HG03095 (cell line): ENCODE data around the gene FAM180A.
"Not testable (repeated sequence)": the region's sequence is repeated elsewhere in the genome, so short reads cannot be mapped to it uniquely, and the experiment has no call there.

ENCODE experiments used
- ATAC-seq: cut with Tn5 transposase; IDR thresholded peaks from one replicate; pipeline ENCODE4 v1.9.1; 2021; ENCODE audit warnings: moderate library complexity; ENCODE audit not compliant: unreplicated experiment

FAM180A gene

DNA sequence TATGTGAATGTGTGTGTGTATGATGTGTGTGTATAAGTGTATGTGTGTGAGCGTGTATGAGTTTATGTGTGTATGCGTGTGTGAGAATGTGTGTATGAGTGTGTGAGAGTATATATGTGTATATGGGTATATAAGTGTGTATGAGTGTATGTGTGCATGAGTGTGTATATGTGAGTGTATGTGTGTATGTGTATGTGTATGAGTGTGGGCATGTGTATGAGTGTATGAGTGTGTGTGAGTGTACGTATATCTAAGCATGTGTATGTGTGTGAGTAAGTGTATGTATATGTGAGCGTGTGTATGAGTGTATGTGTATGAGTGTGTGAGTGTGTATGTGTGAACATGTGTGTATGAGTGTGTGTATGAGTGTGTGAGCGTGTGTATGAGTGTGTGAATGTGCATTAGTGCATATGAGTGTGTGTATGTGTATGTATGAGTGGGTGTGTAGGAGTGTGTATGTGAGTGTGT, 33.5 kb downstream of the FAM180A start:
- no peak for ATAC-seq

DNA sequence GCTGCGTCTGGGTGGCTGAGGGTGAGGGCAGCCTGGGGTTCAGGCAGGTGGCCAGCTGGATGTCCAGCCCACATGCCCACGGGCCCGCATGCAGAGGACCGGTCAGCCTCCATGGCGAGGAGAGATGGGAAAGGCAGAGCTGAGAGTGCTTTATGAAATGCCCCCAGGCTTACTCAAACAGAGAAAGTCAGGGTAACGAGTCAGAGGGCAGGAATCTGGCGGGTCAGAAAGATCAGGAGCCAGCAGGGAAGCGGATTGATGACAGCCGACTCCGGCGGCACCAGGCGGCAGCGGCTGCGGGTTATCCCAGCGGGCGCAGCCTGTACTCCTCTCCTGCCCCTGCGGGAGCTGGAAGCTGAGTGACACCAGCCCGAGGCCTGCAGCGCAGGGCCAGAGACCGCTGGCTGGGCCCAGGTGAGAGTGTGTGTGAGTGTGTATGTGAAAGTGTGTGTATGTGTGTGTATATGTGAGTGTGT, 34.0 kb downstream of the FAM180A start:
- no peak for ATAC-seq

DNA sequence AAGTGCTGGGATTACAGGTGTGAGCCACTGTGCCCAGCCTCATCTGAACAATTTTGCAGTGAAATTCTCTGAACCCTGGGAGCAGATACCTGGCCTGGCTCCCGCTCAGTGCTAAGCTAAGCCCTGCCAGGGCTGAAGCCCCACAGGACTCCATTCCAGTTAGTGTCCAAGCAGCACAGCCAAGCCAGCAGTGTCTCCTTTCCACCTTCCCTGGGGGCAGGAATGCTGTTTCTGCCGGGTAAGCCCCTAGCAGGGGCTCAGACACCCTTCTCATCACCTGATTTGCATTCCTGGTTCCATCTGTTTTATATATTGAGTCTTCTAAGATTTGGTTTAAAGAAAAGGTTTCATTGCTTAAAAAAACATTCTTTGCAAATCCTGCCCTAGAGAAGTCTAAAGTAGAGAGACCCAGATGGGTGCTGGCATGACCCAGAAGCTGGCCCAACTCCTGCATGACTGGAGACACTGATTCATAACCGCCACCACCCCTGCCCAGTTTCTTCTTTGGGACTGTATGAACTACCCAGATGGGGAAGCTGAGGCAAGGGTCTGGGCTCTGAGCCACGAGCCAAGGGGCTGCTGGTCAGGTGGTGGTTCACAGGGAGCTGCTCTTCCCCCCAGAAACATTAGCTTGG, 34.7 kb downstream of the FAM180A start:
- no peak for ATAC-seq

DNA sequence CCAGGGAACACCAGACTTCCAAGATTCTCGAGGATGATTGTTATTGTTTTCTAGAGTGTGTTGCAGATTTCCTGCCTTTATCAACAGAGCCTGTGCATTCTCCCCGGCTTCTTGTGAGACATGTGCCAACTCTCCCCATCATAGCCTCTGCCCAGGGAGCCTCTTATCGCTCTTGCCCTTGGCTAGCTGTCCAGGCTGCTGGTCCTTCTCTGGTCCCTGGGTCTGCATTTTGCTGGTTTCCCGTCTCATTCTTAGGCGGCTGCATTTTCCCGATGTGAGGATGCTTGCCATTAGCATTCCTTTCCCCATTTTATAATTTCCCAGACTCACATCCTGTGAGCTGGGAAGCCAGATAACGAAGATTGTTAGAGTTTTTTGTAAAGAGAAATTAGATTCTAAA, 35.8 kb downstream of the FAM180A start:
- no peak for ATAC-seq

DNA sequence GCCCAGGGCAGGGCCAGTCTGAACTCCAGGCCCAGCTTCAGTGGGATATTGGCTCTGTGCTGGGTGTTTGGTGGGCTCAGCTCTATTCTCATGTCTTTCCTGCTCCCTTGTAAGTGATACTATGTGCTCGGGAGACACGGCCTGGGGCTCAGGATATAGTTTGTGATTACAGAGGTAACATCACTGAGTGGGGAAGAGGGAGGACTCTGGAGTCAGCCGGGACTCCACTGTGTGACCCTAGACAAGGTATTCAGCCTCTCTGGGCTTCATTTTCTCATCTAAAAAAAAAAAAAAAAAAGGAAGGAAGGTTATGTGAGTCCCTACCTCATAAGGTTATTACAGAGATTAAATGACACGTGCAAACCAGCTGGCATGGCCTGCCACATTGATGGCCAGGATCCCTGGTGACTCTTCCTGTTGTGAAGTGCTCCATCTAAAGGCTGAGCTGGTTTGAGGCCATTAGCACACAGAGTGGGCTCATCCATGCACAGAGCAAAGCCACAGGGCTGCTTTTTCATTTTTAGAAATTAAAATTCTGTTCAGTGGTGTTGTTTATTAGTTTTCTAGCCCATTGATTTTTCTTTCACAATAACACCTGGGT, 36.3 kb downstream of the FAM180A start:
- no peak for ATAC-seq

DNA sequence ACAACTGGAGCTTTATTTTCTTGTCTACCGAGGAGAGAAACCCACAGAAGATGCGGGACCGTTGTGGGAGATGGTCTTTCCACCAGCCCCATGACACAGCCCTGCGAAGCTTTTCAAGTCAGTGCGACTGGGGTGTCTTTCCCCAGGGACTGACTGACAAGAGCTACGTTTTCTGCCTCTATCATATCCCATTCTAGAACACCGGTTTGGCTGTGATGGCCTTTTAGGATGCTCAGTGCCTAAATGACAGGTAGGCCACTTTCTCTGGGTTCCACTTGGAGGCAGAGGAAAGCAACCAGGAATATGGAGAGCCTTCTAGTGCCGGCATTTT, 37.5 kb downstream of the FAM180A start:
- ATAC-seq, result no peak

DNA sequence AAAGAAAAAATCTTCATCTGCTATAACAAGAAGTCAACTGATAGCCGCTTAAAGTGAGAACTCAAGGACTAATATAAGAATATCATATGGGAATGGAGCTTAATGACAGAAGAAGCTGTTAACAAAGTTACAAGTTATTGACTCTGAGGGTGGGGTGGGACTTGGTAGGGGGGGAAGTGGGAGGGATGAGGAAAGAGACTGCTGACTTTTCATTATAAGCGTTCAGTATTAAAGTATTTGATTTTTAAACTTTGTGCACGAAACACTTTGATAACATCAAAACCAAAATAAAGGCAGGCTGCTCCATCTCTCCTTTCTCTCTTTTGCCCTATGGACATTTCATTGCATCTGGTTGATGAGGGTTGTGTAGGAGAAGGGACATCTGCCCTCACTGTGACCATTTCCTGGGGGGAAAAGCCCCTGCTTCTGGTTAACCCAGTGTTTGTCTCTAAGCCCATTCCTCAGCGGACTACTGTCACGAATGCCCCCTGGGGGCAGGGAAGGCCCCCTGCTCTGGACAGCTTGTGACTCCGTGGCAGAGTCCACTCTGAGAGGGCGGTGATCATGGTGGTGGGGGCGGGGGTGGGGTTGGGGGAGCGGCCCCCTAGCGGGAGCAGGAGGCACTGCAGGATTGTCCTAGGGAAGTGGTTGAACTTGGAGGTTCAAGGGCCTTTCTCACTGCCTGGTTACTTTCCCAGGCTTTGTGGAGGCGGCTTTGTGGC, 38.0 kb downstream of the FAM180A start:
- ATAC-seq, result no peak

DNA sequence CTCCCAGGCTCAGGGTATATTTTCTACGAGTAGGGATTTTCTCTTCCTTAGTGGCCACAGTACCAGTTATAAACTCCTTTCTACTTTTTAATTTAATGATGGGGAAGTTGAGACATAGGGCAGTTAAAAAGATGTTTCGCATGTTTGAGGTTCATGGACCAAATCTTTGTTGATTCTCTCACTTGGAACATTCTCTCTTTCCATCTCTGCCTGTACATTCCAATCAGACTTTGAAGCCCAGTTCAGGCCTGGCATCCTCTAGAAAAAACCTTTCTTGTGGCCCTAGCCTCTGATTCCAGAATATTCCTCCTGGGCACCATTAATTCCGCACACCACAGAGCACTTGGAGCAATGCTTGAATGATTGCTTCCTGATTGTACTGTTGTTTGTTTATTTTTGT, 39.1 kb downstream of the FAM180A start:
- ATAC-seq, result no peak

DNA sequence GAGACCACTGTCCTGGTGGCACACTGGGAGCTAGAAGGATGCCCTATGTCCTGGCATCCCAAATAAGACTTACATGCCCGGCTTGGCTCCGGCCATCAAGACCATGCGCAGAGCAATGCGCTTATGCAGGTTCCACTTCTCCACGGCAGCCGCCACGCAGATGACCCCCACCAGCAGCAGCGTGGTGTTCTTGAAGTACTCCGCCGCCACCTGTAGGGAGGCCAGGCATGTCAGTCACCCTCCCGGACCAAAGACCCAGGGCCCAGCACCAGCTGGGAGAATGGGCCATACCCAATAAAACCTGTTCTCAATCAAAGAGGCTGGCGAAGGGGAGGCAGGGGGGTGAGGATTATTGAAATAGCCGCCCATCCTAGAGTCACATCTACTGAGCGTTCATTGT, 40.6 kb downstream of the FAM180A start:
- no peak for ATAC-seq

DNA sequence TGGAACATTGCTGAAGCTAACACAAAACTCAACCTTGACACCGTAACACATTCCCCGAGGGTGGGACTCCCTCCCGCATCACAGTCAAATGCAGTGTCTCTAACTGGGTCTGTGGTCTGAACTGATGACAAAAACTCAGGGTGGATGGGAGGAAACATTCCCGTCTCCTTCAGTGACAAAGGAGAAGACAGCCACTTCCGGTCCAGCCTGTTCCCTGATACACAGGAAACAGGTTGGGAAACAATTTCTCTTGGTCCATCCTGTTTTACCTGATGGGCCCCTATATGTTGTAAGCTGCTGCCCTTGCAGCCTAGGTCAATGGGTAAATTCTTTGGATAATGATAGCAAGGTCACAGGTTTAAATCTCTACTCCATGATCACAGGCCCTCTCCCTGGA, 41.0 kb downstream of the FAM180A start:
- no peak for ATAC-seq

DNA sequence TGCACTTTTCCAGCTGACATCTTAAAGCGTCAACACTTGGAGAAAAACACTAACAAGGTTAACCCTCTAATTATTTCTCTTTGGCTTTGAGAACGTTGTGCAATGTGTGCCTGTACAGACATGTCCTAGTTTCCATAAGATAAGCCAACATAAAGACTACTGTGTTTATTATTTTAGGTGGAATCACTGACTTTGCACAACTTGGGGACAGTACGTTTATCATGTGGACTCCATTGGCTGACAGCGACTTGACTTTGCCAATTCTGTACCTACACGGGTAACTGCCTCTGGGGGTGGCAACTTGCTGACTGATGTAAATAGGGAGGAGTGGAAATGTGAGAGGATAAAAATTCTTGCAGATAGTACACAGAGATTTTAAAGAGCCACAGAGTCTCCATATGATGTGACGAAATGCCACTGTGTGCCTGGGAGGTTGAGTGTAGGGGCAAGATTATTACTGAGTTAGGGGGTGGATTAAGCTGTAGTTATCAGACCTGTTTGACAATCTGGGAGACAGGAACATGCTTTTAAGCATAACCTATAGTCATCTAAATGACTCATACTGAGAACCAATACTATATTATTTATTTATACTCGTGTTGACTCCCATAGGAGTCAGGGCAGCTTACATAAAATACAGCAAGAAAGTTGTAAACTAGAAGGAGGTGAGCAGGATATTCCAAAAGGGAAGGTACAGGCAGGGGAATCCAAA, 41.6 kb downstream of the FAM180A start:
- no peak for ATAC-seq

DNA sequence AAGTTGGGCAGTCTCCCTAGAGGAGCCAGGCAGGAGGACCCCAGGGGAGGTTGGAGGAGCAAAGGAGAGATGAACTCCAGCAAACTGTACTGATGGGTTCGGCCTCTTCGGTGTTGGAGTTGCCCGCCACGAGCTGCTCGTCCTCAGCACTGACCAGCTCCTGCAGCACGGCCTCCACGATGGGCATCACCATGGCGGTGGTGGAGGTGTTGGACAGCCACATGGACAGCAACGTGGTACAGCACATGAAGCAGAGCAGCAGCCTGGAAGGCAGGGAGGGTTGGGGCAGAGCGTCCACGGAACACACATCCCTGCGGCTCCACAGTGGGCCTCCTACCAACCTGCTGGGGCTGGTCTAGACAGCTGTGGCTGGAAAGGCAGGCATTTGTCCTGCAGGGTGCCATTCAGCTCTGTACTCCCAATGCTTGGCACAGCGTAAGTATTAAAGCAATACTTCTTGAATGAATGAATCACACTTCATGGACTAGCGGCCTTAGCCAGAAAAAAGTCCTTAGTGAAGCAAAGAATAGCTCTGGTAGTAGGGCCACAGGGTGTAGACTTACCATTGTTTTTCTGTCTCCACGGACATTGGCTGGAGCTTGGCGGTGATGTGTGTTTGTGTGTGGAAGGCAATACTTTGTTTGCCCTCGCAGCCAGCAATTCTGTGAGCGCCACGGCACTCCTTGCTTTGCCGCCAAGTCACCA, 42.4 kb downstream of the FAM180A start:
- ATAC-seq, result no peak

DNA sequence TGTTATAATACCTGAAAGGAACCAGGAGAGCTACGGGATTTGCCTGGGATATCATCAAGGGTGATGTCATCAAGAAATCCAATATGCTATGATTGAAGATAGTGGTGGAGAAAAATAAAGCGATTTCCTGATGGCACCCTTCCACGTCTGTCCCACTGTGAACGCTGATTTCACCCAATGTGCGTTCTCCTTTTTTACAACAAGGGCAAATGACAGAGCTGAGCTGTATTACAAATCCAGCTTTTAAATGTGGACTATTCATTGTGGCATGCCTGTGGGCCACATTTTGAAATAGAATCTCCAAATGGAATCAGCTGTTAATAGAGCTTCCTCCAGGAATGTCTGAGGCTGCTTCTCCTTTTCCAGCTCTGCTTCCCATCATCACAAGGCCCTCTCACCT, 43.9 kb downstream of the FAM180A start:
- ATAC-seq, result no peak

DNA sequence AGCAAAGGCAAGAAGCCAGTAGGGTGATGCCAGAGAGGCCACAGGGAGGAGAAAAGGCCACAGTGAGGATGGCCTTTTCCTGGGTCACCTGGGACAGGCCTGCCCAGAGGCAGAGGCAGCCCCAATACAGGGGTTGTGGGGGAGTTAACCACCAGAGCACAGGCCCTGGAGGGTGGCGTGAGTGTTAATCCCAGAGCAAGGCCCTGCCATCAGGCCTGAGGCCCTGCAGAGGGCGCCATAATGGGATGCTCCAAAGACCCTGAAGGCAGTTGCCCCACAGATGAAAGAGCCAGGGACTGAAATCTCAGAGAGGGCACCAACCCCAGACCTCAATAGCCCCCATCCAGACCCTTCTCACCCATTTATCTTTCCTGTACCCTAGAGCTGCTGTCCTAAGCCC, 44.5 kb downstream of the FAM180A start:
- no peak for ATAC-seq

DNA sequence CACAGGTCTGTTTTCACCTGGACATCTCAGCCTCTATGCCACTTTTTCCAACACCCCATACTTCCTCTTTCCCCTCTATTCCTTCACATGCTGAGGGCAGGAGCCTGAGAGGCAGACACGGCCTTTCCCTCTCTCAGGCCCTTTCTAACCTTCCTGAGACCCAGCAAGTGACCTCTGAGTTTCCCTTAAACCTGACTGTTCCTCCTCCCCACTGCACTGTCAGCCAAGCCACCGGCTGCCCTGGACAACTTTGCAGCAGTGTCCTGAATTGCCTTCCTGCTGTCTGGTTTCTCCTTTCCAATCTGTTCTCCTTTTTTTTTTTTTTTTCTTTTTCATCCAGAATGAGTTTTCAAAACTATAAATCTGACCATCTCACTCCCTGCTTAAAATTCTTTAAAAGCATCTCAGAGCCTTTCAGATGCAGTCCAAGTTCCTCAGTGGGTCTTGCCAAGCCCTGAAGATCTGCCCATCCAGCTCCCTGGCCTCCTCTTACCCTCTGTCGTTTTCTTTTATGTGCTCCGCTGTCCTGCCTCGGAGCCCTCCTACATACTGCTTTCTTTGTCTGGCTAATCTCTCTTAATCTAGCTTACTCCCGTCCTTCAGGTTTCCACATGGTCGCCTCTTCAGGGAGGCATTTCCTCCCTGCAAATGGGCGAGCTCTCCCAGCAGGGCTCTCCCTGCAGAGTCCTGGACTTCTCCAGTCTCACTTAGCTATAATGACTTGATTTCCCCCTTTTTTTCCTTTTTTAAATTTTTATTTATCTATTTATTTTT, 51.1 kb downstream of the FAM180A start:
- ATAC-seq, result no peak

DNA sequence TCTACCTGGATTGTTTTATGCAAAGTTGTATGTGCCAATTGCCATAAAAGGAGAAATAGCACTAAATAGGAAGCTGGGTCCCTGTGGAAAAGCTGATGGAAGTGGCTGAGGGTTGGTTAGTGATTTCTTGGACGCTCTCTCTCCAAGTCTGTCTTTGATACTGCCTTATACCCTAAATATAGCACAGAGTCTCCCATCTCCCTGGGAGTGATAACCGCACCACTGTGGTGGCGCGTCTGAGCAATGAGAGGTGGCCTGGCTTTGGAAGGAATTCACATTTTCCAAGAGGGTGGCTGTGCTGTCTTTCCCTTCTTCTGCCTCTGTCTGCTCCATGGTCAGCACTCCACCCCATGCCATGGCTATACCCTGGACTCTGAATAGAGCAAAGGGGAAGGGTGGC, 55.1 kb downstream of the FAM180A start:
- no peak for ATAC-seq

DNA sequence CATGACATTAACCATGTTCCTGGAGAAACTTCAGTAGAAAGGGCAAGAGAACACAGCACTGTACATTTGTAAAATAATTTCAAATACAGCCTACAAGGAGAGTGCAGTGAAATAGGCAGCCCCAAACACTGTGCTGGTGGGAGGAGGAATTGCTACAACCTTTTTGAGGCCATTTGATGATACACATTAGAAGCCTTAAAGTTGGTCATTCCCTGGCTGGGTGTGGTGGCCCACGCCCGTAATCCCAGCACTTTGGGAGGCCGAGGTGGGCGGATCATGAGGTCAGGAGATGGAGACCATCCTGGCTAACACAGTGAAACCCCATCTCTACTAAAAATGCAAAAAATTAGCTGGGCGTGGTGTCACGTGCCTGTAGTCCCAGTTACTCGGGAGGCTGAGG, 56.0 kb downstream of the FAM180A start:
- ATAC-seq, result not testable (repeated sequence)

DNA sequence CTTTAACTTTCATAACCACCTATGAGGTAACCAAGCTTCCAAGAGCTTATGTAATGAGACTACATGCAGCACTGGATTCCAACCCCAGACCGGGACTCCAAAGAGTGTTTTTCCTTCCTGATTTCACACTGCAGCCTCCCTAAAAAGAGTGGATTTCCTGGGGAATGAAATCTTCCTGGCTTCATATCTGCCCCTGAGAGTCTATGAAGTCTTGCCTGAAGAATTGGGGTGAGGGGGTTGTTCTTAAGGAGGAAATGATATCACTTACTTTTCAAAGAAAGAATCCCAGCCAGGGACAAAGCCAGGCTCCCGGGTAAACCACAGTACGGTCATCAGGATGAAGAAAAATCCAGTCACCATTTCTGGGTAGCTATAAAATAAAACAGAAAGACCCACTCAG, 56.6 kb downstream of the FAM180A start:
- no peak for ATAC-seq

DNA sequence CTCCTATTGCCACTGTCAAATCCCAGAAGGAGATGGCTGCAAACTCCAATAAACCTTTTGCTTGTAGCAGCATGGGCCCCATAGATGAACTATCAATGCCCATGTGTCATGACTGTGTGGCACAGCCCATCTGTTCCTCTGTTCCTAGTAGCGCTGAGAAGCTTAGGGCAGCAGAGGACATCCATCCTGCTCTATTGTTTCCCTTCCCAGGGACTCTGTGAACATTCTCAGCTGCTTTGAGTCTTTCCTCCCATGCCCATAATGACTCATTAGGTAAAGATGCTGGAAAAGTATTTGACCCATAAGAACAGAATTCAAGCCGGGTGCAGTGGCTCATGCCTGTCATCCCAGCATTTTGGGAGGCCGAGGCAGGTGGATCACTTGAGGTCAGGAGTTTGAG, 58.0 kb downstream of the FAM180A start:
- no peak for ATAC-seq

DNA sequence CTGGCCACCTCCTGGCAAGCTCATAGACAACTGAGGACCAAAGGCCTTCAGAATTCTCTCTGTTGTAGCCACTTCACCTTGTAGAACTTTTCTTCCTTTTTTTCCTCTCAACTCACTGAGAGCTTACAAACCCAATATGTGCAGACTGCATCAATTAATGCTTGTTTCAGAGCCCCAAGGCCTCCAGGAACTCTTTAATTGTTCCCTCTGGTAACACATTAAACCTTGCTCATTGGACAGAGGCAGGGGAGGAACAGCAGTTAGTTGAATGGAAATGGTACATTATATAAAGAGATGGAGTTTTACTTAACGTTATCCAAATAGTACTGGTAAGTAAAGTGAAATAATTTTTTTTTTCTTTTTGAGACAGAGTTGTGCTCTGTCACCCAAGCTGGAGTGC, 61.1 kb downstream of the FAM180A start:
- ATAC-seq, result no peak
